Esophagus mucosa (tissue), 1 donor: ENCODE measurements around the gene KSR1. TPM values are rescaled to one million over a fixed set of nuclear protein-coding genes. Genes with fewer than 3 reads are reported as not detected.
"Not testable (repeated sequence)": the region's sequence is repeated elsewhere in the genome, so short reads cannot be mapped to it uniquely, and the experiment has no call there.

Experiments used
- ATAC-seq: fragments of 200-7000 bp; cut with Tn5 transposase; one replicate; pipeline ENCODE4 v1.9.1; 2020
- total RNA-seq: library from RNA; stranded (reverse); gene quantifications from one replicate; pipeline ENCODE4 v1.2.4, GENCODE V29; 2023
- donor health status: DM: yes; HTN: yes; CAD: no.

The KSR1 gene
- total RNA-seq, 1 donor from 2014 or later, result 31.0 TPM

- ATAC-seq, result not testable (repeated sequence)
Measured at GRCh38 chr17:27427166-27427862, 28.9 kb upstream of the KSR1 start.

- no peak for ATAC-seq
Measured at GRCh38 chr17:27428781-27429505, 27.3 kb upstream of the KSR1 start.

- ATAC-seq, result no peak
Measured at GRCh38 chr17:27429666-27430382, 26.4 kb upstream of the KSR1 start.

- ATAC-seq, result no peak
Measured at GRCh38 chr17:27430383-27430840, 25.8 kb upstream of the KSR1 start.

GRCh38 chr17:27430882-27431491 is 25.3 kb upstream of the KSR1 start:
- ATAC-seq, result peak; percentile 56

GRCh38 chr17:27433521-27433920 is 22.7 kb upstream of the KSR1 start:
- ATAC-seq, result no peak

- ATAC-seq, result not testable (repeated sequence)
Measured at GRCh38 chr17:27435431-27436070, 20.7 kb upstream of the KSR1 start.

- ATAC-seq, result no peak
Measured at GRCh38 chr17:27438348-27438998, 17.8 kb upstream of the KSR1 start.

GRCh38 chr17:27439342-27439741 is 16.9 kb upstream of the KSR1 start:
- no peak for ATAC-seq

GRCh38 chr17:27442702-27443101 is 13.5 kb upstream of the KSR1 start:
- ATAC-seq, result peak; percentile 67

GRCh38 chr17:27443491-27443890 is 12.8 kb upstream of the KSR1 start:
- ATAC-seq, result no peak

- ATAC-seq, result no peak
Measured at GRCh38 chr17:27445971-27446370, 10.3 kb upstream of the KSR1 start.

GRCh38 chr17:27446569-27447301 is 9.5 kb upstream of the KSR1 start:
- no peak for ATAC-seq

- not testable (repeated sequence) for ATAC-seq
Measured at GRCh38 chr17:27448534-27448933, 7.7 kb upstream of the KSR1 start.

- no peak for ATAC-seq
Measured at GRCh38 chr17:27449541-27449940, 6.7 kb upstream of the KSR1 start.

- ATAC-seq, result no peak
Measured at GRCh38 chr17:27449988-27450387, 6.3 kb upstream of the KSR1 start.

- ATAC-seq, result no peak
Measured at GRCh38 chr17:27450416-27450815, 5.8 kb upstream of the KSR1 start.

GRCh38 chr17:27451906-27452305 is 4.3 kb upstream of the KSR1 start:
- no peak for ATAC-seq

- ATAC-seq, result no peak
Measured at GRCh38 chr17:27452828-27453227, 3.4 kb upstream of the KSR1 start.

- ATAC-seq, result no peak
Measured at GRCh38 chr17:27453471-27453870, 2.8 kb upstream of the KSR1 start.

GRCh38 chr17:27454089-27454488 is 2.2 kb upstream of the KSR1 start:
- ATAC-seq, result no peak
